K562 (cell line): ENCODE results near the gene GRIK1. TPM values are rescaled to one million over a fixed set of nuclear protein-coding genes. Genes with fewer than 3 reads are reported as not detected.

Experiments used
- ARID1B ChIP-seq: fragments of 450-650 bp; IDR thresholded peaks from 2 replicates; pipeline ENCODE4 v1.6.1; 2016; ENCODE audit warnings: antibody characterized with exemption, mild to moderate bottlenecking, inconsistent platforms
- ARID2 ChIP-seq: fragments of 450-650 bp; IDR thresholded peaks from 2 replicates; pipeline ENCODE4 v1.6.1; 2017; ENCODE audit warnings: antibody characterized with exemption, mild to moderate bottlenecking
- C11orf30 ChIP-seq: fragments of 450-650 bp; IDR thresholded peaks from 2 replicates; pipeline ENCODE4 v1.6.1; 2016; ENCODE audit warnings: low read depth, mild to moderate bottlenecking
- CBX2 ChIP-seq: fragments of 200-600 bp; sonication (generic); IDR thresholded peaks from one replicate; pipeline ENCODE4 v1.6.1; 2012; ENCODE audit warnings: mild to moderate bottlenecking, low read length, inconsistent platforms; ENCODE audit not compliant: insufficient read depth, poor library complexity, severe bottlenecking
- CHD4 ChIP-seq: fragments of 200-600 bp; sonication (generic); IDR thresholded peaks from 3 replicates; pipeline ENCODE4 v1.6.1; 2012; ENCODE audit warnings: low read depth, mild to moderate bottlenecking, mixed read lengths, low read length, inconsistent platforms; ENCODE audit not compliant: insufficient read depth, insufficient replicate concordance, poor library complexity, severe bottlenecking
- FOXA1 ChIP-seq: fragments of 450-650 bp; IDR thresholded peaks from 2 replicates; pipeline ENCODE4 v1.6.1; 2016; ENCODE audit warnings: mild to moderate bottlenecking, borderline replicate concordance
- HMG20A ChIP-seq: fragments of 450-650 bp; formaldehyde crosslinking; conservative IDR thresholded peaks from 2 replicates; pipeline ENCODE4 v1.4.0; 2020; ENCODE audit warnings: mild to moderate bottlenecking, mixed read lengths
- HMGN3 ChIP-seq: IDR thresholded peaks from 2 replicates; pipeline ENCODE4 v1.6.1; 2011; ENCODE audit warnings: borderline replicate concordance, low read depth, mild to moderate bottlenecking, mixed read lengths, low read length; ENCODE audit not compliant: insufficient read length; ENCODE audit errors: extremely low read depth
- KDM1A ChIP-seq, 2 experiments: fragments of 450-650 bp; IDR thresholded peaks; 2 replicates each; pipeline ENCODE4 v1.6.1; 2016; ENCODE audit warnings: mild to moderate bottlenecking in 2 of 2
- KHSRP ChIP-seq: fragments of 450-650 bp; IDR thresholded peaks from 2 replicates; pipeline ENCODE4 v1.6.1; 2017
- MED1 ChIP-seq: sonication (generic); formaldehyde crosslinking; IDR thresholded peaks from 2 replicates; pipeline ENCODE4 v1.8.1; 2023; ENCODE audit warnings: missing genetic modification reagents, borderline replicate concordance
- NCOA4 ChIP-seq: fragments of 450-650 bp; IDR thresholded peaks from 2 replicates; pipeline ENCODE4 v1.6.1; 2018; ENCODE audit warnings: mild to moderate bottlenecking; ENCODE audit not compliant: partially characterized antibody
- NR3C1 ChIP-seq: sonication (generic); formaldehyde crosslinking; IDR thresholded peaks from 2 replicates; pipeline ENCODE4 v1.8.1; 2022; ENCODE audit warnings: missing genetic modification reagents
- OTX1 ChIP-seq: fragments of 450-650 bp; formaldehyde crosslinking; IDR thresholded peaks from 2 replicates; pipeline ENCODE4 v1.4.0; 2022; ENCODE audit warnings: mild to moderate bottlenecking
- RNF2 ChIP-seq: sonication (generic); IDR thresholded peaks from 2 replicates; pipeline ENCODE4 v1.6.1; 2016
- TBP ChIP-seq: optimal IDR thresholded peaks from 2 replicates; pipeline ENCODE3; 2011; ENCODE audit warnings: low read depth, low read length, improper control_type of control experiment
- ZNF217 ChIP-seq: sonication (generic); formaldehyde crosslinking; IDR thresholded peaks from 2 replicates; pipeline ENCODE4 v1.8.0; 2022; ENCODE audit warnings: mild to moderate bottlenecking, missing genetic modification reagents
- ZNF316 ChIP-seq: fragments of 450-650 bp; IDR thresholded peaks from 2 replicates; pipeline ENCODE4 v1.6.1; 2016
- ZNF696 ChIP-seq: fragments of 250-450 bp; sonication (Bioruptor Pico); conservative IDR thresholded peaks from 2 replicates; pipeline ENCODE4 v1.4.0; 2020; ENCODE audit warnings: mild to moderate bottlenecking, moderate library complexity
- ZNF707 ChIP-seq: fragments of 250-450 bp; sonication (Bioruptor Pico); conservative IDR thresholded peaks from 2 replicates; pipeline ENCODE4 v1.8.0; 2022; ENCODE audit warnings: inconsistent platforms, mild to moderate bottlenecking, moderate library complexity
- polyA plus RNA-seq, 8 experiments: library from polyadenylated mRNA; depleted of rRNA in 4 of 8; stranded (reverse) in 5 of 8; unstranded in 3 of 8; fragments of >200 nt; fragmentation: Nextera tagmentation in 2 of 8; fragmentation: Illumina TruSeq in 1 of 8; extraction: Ambion mirVana in 2 of 8; extraction: Trizol in 1 of 8; gene quantifications; 2 replicates each; pipeline versions ENCODE4 v1.2.1 to v1.2.3, GENCODE V29; 2011 to 2014; ENCODE audit warnings: inconsistent platforms in 1 of 8, missing spikeins in 1 of 8
- total RNA-seq, 7 experiments: library from RNA; depleted of rRNA in 6 of 7; stranded (reverse); fragments of >200 nt in 6 of 7; fragmentation: Illumina TruSeq in 2 of 7; extraction: Trizol in 2 of 7; gene quantifications; 2 replicates each; pipeline versions ENCODE4 v1.2.1 to v1.2.3, GENCODE V29; 2011 to 2021; ENCODE audit warnings: low replicate concordance in 1 of 7
- TF ChIP-seq, protein P1 (sequence below): fragments of 450-650 bp; IDR thresholded peaks from 2 replicates; pipeline ENCODE4 v1.6.1; 2016; ENCODE audit warnings: borderline replicate concordance
- TF ChIP-seq, protein P2 (sequence below): fragments of 250-450 bp; sonication (Bioruptor Pico); IDR thresholded peaks from 2 replicates; pipeline ENCODE4 v1.4.0; 2020
- TF ChIP-seq, protein P3 (sequence below): sonication (generic); formaldehyde crosslinking; IDR thresholded peaks from 2 replicates; pipeline ENCODE4 v1.8.0; 2022; ENCODE audit warnings: mild to moderate bottlenecking, missing genetic modification reagents

GRIK1 gene
- total and polyA plus RNA-seq, 9 of the 15 experiments (the other 6 are each of a cell fraction or from before 2014, with no cell fraction given): 0.17 to 2.8 (median 0.53) TPM

DNA sequence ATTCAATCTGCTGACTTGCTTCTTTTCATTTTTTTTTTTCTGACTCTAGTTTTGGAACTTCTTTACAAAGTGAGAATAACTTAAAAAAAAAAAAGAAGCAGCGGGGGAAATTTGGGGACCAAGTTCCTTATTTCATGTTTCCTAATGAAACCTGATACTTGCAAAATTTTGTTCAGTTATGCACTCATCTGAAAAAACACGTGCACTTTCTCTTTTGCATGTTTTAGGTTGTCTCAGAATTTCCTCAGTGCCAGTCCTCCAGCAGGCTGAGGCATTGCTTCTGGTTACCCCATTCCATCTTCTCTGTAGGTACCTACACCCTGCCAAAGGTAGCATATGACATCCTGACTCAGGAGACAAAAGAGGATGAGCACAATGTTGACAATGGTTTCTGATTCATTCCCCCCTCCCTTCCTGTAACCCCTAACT is 299.7 kb downstream of the GRIK1 start (continued):
- TF ChIP-seq HMGN3 (no peak), MED1 (CRISPR knock-in tag) (no peak), ZNF707 (CRISPR knock-in tag) (no peak), CHD4 (no peak), KHSRP (no peak), CBX2 (no peak), NCOA4 (no peak), ARID1B (no peak), ZNF696 (CRISPR knock-in tag) (no peak), FOXA1 (no peak), C11orf30 (peak; percentile 67), NR3C1 (CRISPR knock-in tag) (no peak), KDM1A (IDR thresholded peaks at IDR 0.05) (no peak), OTX1 (CRISPR knock-in tag) (no peak), TBP (no peak), RNF2 (0 out of 2 replicates have a peak, but pooled peaks have one; percentile 4), ARID2 (no peak), HMG20A (CRISPR knock-in tag) (no peak), ZNF217 (CRISPR knock-in tag) (no peak), ZNF316 (peak; percentile 84)
- TF ChIP-seq, protein P1, sequence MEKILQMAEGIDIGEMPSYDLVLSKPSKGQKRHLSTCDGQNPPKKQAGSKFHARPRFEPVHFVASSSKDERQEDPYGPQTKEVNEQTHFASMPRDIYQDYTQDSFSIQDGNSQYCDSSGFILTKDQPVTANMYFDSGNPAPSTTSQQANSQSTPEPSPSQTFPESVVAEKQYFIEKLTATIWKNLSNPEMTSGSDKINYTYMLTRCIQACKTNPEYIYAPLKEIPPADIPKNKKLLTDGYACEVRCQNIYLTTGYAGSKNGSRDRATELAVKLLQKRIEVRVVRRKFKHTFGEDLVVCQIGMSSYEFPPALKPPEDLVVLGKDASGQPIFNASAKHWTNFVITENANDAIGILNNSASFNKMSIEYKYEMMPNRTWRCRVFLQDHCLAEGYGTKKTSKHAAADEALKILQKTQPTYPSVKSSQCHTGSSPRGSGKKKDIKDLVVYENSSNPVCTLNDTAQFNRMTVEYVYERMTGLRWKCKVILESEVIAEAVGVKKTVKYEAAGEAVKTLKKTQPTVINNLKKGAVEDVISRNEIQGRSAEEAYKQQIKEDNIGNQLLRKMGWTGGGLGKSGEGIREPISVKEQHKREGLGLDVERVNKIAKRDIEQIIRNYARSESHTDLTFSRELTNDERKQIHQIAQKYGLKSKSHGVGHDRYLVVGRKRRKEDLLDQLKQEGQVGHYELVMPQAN: no peak
- TF ChIP-seq, protein P2, sequence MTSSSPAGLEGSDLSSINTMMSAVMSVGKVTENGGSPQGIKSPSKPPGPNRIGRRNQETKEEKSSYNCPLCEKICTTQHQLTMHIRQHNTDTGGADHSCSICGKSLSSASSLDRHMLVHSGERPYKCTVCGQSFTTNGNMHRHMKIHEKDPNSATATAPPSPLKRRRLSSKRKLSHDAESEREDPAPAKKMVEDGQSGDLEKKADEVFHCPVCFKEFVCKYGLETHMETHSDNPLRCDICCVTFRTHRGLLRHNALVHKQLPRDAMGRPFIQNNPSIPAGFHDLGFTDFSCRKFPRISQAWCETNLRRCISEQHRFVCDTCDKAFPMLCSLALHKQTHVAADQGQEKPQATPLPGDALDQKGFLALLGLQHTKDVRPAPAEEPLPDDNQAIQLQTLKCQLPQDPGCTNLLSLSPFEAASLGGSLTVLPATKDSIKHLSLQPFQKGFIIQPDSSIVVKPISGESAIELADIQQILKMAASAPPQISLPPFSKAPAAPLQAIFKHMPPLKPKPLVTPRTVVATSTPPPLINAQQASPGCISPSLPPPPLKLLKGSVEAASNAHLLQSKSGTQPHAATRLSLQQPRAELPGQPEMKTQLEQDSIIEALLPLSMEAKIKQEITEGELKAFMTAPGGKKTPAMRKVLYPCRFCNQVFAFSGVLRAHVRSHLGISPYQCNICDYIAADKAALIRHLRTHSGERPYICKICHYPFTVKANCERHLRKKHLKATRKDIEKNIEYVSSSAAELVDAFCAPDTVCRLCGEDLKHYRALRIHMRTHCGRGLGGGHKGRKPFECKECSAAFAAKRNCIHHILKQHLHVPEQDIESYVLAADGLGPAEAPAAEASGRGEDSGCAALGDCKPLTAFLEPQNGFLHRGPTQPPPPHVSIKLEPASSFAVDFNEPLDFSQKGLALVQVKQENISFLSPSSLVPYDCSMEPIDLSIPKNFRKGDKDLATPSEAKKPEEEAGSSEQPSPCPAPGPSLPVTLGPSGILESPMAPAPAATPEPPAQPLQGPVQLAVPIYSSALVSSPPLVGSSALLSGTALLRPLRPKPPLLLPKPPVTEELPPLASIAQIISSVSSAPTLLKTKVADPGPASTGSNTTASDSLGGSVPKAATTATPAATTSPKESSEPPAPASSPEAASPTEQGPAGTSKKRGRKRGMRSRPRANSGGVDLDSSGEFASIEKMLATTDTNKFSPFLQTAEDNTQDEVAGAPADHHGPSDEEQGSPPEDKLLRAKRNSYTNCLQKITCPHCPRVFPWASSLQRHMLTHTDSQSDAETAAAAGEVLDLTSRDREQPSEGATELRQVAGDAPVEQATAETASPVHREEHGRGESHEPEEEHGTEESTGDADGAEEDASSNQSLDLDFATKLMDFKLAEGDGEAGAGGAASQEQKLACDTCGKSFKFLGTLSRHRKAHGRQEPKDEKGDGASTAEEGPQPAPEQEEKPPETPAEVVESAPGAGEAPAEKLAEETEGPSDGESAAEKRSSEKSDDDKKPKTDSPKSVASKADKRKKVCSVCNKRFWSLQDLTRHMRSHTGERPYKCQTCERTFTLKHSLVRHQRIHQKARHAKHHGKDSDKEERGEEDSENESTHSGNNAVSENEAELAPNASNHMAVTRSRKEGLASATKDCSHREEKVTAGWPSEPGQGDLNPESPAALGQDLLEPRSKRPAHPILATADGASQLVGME (CRISPR knock-in tag): 0 out of 2 replicates have a peak, but pooled peaks have one; percentile 17
- TF ChIP-seq, protein P3, sequence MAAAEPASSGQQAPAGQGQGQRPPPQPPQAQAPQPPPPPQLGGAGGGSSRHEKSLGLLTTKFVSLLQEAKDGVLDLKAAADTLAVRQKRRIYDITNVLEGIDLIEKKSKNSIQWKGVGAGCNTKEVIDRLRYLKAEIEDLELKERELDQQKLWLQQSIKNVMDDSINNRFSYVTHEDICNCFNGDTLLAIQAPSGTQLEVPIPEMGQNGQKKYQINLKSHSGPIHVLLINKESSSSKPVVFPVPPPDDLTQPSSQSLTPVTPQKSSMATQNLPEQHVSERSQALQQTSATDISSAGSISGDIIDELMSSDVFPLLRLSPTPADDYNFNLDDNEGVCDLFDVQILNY (CRISPR knock-in tag): no peak
